ENCODE results near the gene PARP16. TPM values are rescaled to one million over a fixed set of nuclear protein-coding genes. Genes with fewer than 3 reads are reported as not detected.

Gene PARP16
- total and polyA plus RNA-seq, 9 of the 15 experiments (the other 6 are each of a cell fraction or from before 2014, with no cell fraction given): 3.0 to 9.9 (median 5.8) TPM

GRCh38 chr15:65208647-65209046 is 78.0 kb downstream of the PARP16 start:
- BruUV-seq (replicated peaks): no TSS peak
- no peak overlapping the region for H2AFZ ChIP-seq (ENCODE audit: low read depth, low read length)
- peaks cover 15 to 25% of the 10 kb centered on the region in 2 experiments; a peak in 3 of 5 replicates for H3K4me1 ChIP-seq (replicated peaks in 1 of 2; ENCODE audit: control insufficient read depth in 2 of 2, insufficient read depth in 2 of 2, low read length in 2 of 2)
- WGBS (ENCODE audit: insufficient coverage, low coverage, missing lambda C conversion rate): 34% methylated on average over 2 of the region's 2 CpGs
- no peak overlapping the region for H3K4me2 ChIP-seq (ENCODE audit: insufficient read depth, low read length)
- DNase-seq (ENCODE audit: extremely low read depth in 1 of 4, low spot score in 3 of 4): no peak
- no peaks in the 10 kb centered on the region for H3K9me1 ChIP-seq (ENCODE audit: control insufficient read depth, insufficient read depth, low read length)
- no peak for FAIRE-seq
- intact Hi-C loops (cut with micrococcal nuclease): no loop called here
- in situ Hi-C loops (cut with MboI): no loop called here
- TF ChIP-seq AFF4 (CRISPR knock-in tag; IDR thresholded peaks at IDR 0.05) (no peak), ARID4B (CRISPR knock-in tag; IDR thresholded peaks at IDR 0.05) (no peak), TAF1 (IDR thresholded peaks at IDR 0.05; ENCODE audit: control insufficient read depth, extremely low read depth, insufficient read depth, low read length, severe bottlenecking) (no peak), TEAD1 (CRISPR knock-in tag; IDR thresholded peaks at IDR 0.05) (no peak)
- no peaks in the 10 kb centered on the region for H3K9me3 ChIP-seq (replicated peaks; ENCODE audit: control insufficient read depth, insufficient read depth, low read depth, low read length)
- peaks cover 14 to 37% of the 10 kb centered on the region in 2 experiments; a peak in 4 of 5 replicates for H3K27me3 ChIP-seq (ENCODE audit: control insufficient read depth in 2 of 2, insufficient read depth in 2 of 2, low read length in 2 of 2)
- H4K20me1 ChIP-seq (replicated peaks; ENCODE audit: control insufficient read depth, insufficient read depth, low read length): 0 out of 2 replicates have a peak, but pooled peaks cover 3% of the 10 kb centered on the region
- no peaks in the 10 kb centered on the region for H3K79me2 ChIP-seq (ENCODE audit: control insufficient read depth, insufficient read depth, low read length)
- no peak overlapping the region for H3K27ac ChIP-seq (ENCODE audit: extremely low read depth, low read depth, low read length)
- no peaks in the 10 kb centered on the region for H3K36me3 ChIP-seq (ENCODE audit: control insufficient read depth, insufficient read depth, low read length)
- H3K9ac ChIP-seq (ENCODE audit: insufficient read depth in 1 of 2, low read depth in 2 of 2, low read length in 2 of 2): no peak overlapping the region
- CTCF ChIA-PET (ENCODE audit: low intra/inter-chr PET ratio): no interaction called here
- POLR2A ChIA-PET: interaction anchor here (0.6 to 6.6 kb wide), 9 partner anchors 8 to 1289 kb away, joined by 3 to 54 read pairs (median 5); partner anchors contain the start of genes RNU5B-1 and SNAPC5
- H3K4me3 ChIP-seq: no peak overlapping the region
- ATAC-seq: no peak

Measured in K562 (cell line).